Measurements from ENCODE around the gene EPB41L4B. TPM values are rescaled to one million over a fixed set of nuclear protein-coding genes. Genes with fewer than 3 reads are reported as not detected.

Gene EPB41L4B
- total RNA-seq, 4 donors from 2014 or later, result 56.4 to 72.7 (median 71.0) TPM

- no peak for TF ChIP-seq POLR2A (IDR thresholded peaks at IDR 0.05)
- H3K9me3 ChIP-seq, result no peaks in the 10 kb centered on the region
- H3K4me1 ChIP-seq, result no peaks in the 10 kb centered on the region
- intact Hi-C loops (cut with DNase I), result no loop called here
- H3K4me3 ChIP-seq (replicated peaks in 1 of 3), result no peak overlapping the region
- no peaks in the 10 kb centered on the region for H3K36me3 ChIP-seq
- WGBS, 2 donors, result 75 to 82% methylated on average over 5 of the region's 5 CpGs
- no peaks in the 10 kb centered on the region for H3K27me3 ChIP-seq
- no peak for DNase-seq
- no peak overlapping the region for H3K27ac ChIP-seq
These were observed 176.8 kb downstream of the EPB41L4B start for GRCh38 chr9:109143881-109144562.

GRCh38 chr9:109141375-109141774 lies 179.5 kb downstream of the EPB41L4B start:
- Histone ChIP-seq H3K4me1 (no peaks in the 10 kb centered on the region), H3K27me3 (no peaks in the 10 kb centered on the region), H3K9me3 (no peaks in the 10 kb centered on the region), H3K27ac (no peak overlapping the region), H3K36me3 (no peaks in the 10 kb centered on the region), H3K4me3 (replicated peaks in 1 of 3) (no peak overlapping the region)
- no peak for DNase-seq
- intact Hi-C loops (cut with DNase I), result no loop called here
- WGBS, 2 donors, result 85 to 92% methylated on average over 5 of the region's 5 CpGs
- TF ChIP-seq CTCF (IDR thresholded peaks at IDR 0.05), result no peak
- no peak for TF ChIP-seq POLR2A (IDR thresholded peaks at IDR 0.05)

GRCh38 chr9:109139851-109140250 lies 181.0 kb downstream of the EPB41L4B start:
- H3K36me3 ChIP-seq, result no peaks in the 10 kb centered on the region
- H3K4me1 ChIP-seq, result no peaks in the 10 kb centered on the region
- H3K9me3 ChIP-seq, result no peaks in the 10 kb centered on the region
- DNase-seq, result no peak
- no peak overlapping the region for H3K4me3 ChIP-seq (replicated peaks in 1 of 3)
- H3K27me3 ChIP-seq, result no peaks in the 10 kb centered on the region
- 100% methylated on average over 1 of the region's 1 CpG for WGBS, 2 donors
- intact Hi-C loops (cut with DNase I), result no loop called here
- TF ChIP-seq POLR2A (IDR thresholded peaks at IDR 0.05) (no peak), CTCF (IDR thresholded peaks at IDR 0.05) (no peak)
- no peak overlapping the region for H3K27ac ChIP-seq

GRCh38 chr9:109138421-109138820 lies 182.4 kb downstream of the EPB41L4B start:
- TF ChIP-seq CTCF (IDR thresholded peaks at IDR 0.05) (no peak), POLR2A (IDR thresholded peaks at IDR 0.05) (no peak)
- Histone ChIP-seq H3K4me3 (replicated peaks in 1 of 3) (no peak overlapping the region), H3K9me3 (no peaks in the 10 kb centered on the region), H3K4me1 (no peaks in the 10 kb centered on the region), H3K27ac (no peak overlapping the region), H3K36me3 (no peaks in the 10 kb centered on the region), H3K27me3 (no peaks in the 10 kb centered on the region)
- intact Hi-C loops (cut with DNase I), result no loop called here
- WGBS, 2 donors, result 75 to 98% methylated on average over 2 of the region's 2 CpGs
- DNase-seq, result no peak

GRCh38 chr9:109134167-109134578 lies 186.7 kb downstream of the EPB41L4B start:
- no peak overlapping the region for H3K27ac ChIP-seq

More at GRCh38 chr9:109134167-109134578, 186.7 kb downstream of the EPB41L4B start:
- DNase-seq, result no peak
- H3K36me3 ChIP-seq, result no peaks in the 10 kb centered on the region
- no peaks in the 10 kb centered on the region for H3K27me3 ChIP-seq
- no peaks in the 10 kb centered on the region for H3K4me1 ChIP-seq
- H3K9me3 ChIP-seq, result no peaks in the 10 kb centered on the region
- WGBS, 2 donors, result 98 to 100% methylated on average over 1 of the region's 1 CpG
- intact Hi-C loops (cut with DNase I), result no loop called here
- no peak for TF ChIP-seq POLR2A (IDR thresholded peaks at IDR 0.05)
- no peak for TF ChIP-seq CTCF (IDR thresholded peaks at IDR 0.05)
- H3K4me3 ChIP-seq (replicated peaks in 1 of 3), result no peak overlapping the region

Measured in thyroid gland (tissue), 4 donors.